Measurements from ENCODE around the gene VOPP1.

DNA sequence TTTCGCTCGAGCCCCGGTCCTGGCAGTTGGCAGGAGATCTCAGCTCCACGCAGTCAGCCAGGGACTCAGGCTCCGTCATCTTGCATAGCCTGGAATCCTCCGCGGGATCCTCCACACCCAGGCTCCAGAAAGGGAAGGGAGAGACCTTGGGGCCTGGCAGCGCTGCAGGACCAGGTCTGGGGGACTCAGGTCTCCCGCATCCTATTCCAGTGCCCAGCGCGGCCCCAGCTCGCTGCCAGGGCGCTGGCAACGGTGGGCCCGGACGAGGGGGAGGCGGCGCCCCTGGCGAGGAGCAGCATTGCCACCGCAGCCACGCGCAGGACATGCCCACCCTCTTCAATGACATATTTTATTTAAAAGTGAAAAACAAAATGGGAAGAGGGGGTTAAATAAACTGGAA is 123.8 kb downstream of the VOPP1 start:
- TF ChIP-seq EZH2 (IDR thresholded peaks at IDR 0.05; ENCODE audit: insufficient read depth, poor library complexity, severe bottlenecking) (no peak), EZH2phosphoT487 (IDR thresholded peaks at IDR 0.05; ENCODE audit: insufficient read depth, low read depth) (no peak)

Data from GM23248 (cell line).